HG02759 (cell line): ENCODE results near the gene ATRNL1.

Source experiments
- ATAC-seq: cut with Tn5 transposase; IDR thresholded peaks from one replicate; pipeline ENCODE4 v1.9.1; 2021; ENCODE audit warnings: mild to moderate bottlenecking, moderate library complexity; ENCODE audit not compliant: unreplicated experiment

Gene ATRNL1

GRCh38 chr10:115093286-115093775, at the start of gene ATRNL1:
TSS of gene ATRNL1 (plus strand) at chr10:115093365. CDS start at chr10:115093751, 386 bp downstream.
- peak; percentile 75 for ATAC-seq

DNA sequence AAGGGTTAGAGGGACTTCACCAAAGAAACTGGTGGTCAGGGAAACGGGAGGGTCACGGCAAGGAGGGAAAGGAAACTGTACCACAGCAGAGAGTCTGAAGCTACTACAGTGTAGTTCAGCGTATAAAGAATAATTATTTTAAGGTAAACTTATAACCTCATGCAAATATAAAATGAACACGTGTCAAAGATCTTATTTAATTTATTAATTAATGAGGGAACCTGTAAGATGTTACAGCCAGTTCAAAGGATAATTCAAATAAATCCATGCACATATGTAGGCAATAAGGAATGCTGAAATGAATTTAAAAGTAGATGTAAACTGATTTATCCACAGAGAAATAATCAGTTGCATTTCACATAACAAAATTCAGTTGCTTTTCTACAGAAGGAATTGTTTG, 49.4 kb upstream of the ATRNL1 start:
- ATAC-seq, result no peak

- no peak for ATAC-seq
These were observed 48.3 kb upstream of the ATRNL1 start for GRCh38 chr10:115044891-115045290.

- ATAC-seq, result no peak
These were observed 47.7 kb upstream of the ATRNL1 start for GRCh38 chr10:115045499-115045898.

DNA sequence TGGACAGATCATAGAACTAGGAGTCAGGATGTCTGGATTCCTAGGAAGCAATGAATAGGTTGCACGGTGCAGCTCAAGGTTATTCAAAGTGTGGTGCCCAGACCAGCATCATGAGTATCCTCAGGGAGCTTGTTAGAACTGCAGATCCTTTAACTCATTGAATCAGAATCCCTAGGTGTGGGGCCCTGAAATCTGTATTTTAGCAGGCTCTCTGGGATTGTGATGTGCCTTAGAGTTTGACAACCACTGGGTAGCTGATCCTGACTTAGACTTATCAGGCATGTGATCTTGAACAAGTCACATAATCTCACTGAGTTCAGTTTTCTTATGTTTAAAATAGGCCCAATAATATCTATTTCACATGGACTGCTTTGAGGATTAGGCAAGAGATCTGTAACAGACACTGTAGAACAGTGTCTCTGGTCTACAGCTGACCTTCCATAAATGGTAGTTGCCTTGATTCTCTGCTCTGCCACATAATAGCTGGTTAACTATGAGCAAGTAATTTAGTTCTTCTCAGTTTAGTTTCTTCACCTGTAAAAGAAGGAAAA, 46.4 kb upstream of the ATRNL1 start:
- no peak for ATAC-seq

DNA sequence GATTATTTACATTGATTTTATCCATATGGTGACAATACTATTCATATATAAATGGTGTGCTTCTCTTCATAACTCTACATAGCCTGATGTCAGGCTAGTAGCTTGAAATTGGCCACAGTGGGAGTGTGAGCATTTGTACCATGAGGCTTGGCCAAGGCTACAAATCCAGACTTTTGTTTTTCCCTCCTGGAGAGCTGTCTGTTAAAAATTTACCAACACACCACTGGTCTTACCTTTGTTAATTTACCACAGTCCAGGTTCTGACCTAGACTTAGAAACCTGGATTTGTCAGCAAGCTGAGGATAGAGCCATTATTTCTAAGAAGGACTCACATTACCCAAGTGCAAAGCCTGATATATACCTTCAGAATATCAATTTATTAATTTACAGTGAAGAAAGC, 45.5 kb upstream of the ATRNL1 start:
- ATAC-seq, result no peak

- ATAC-seq, result no peak
These were observed 43.8 kb upstream of the ATRNL1 start for GRCh38 chr10:115049318-115049717.

DNA sequence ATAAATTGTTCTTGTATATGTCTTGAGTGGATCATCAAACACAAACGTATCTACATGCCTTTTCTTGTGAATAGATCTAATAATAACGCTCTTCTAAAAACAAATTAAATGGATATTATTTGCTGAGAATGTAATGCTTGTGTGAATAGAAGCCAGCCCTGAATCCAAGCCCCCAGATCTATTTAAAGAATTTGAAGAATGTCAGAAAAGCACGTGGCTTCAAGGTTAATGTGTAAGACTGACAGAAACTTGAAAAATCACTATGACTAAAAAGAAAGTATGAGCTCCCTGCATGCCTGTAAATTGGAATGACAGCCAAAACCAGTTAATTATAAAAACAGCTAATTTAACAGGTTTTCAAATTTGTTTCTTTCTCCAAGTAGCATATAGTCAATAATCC, 43.2 kb upstream of the ATRNL1 start:
- ATAC-seq, result no peak

GRCh38 chr10:115050375-115051010, 42.7 kb upstream of the ATRNL1 start:
- no peak for ATAC-seq

DNA sequence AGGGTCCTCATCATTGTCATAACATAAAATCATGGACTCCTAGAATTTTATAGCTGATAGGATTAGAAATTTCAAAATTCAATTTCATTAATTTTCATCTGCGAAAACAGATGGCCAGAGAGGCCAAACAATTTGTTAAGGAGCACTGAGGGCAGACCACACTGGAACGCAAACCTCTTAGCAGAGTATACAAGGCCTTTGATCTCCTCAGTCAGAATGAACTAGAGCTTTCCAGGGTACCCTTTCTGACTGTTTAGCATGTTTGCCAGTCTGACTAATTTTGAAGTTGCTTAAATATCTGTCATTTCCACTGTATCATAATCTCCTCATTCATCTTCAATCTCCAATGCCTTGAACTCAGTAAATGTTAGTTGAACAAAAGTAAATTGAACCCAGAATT, 41.9 kb upstream of the ATRNL1 start:
- ATAC-seq, result no peak

GRCh38 chr10:115052226-115052625, 40.9 kb upstream of the ATRNL1 start:
- no peak for ATAC-seq

DNA sequence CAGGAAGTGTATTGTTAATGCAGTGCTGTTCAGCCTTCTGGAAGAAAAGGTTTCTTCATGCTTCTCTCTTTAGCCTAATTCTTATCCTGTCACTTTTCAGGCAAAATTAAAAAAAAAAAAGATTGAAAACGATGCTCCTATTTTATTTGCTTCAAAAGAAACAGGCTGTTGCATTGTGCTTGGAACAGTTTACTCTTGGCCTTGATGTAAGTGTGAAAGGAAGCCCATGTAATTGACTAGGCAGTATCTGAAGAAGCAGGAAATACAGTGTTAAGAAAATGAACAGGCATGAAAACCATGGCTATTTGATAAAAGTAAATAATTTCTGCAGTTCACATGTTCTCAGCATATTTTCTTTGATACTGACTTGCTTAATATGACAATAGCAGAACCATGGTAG, 40.4 kb upstream of the ATRNL1 start:
- no peak for ATAC-seq

GRCh38 chr10:115056186-115056585, 37.0 kb upstream of the ATRNL1 start:
- ATAC-seq, result no peak

DNA sequence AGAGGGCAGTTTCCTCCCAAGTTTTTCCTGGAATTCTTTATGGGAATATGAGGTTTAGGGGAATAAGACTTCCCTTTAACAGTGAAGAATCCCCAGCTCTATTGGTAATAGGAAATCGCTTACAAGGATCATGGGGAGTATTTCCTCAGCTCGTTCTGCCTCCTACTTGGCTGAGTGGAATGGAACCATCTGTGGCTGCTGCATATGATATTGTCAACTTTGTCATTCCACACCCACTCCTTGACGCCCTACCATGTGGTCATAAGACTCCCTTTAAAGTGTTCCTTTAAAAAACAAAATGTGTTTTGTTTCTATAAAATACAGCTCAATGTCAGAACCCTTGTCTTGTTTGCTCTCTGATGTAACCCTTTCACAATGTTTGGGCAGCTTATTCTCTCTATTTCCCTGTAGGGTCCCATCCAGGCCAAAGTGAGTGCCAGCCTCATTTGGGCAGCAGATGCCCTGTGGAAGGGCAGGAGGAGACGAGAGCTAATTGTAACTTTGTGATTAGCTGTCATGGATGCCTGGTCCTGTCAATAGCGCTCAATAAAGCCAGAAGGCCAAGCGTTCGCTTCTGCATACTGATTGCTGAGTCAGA, 33.8 kb upstream of the ATRNL1 start:
- ATAC-seq, result no peak

DNA sequence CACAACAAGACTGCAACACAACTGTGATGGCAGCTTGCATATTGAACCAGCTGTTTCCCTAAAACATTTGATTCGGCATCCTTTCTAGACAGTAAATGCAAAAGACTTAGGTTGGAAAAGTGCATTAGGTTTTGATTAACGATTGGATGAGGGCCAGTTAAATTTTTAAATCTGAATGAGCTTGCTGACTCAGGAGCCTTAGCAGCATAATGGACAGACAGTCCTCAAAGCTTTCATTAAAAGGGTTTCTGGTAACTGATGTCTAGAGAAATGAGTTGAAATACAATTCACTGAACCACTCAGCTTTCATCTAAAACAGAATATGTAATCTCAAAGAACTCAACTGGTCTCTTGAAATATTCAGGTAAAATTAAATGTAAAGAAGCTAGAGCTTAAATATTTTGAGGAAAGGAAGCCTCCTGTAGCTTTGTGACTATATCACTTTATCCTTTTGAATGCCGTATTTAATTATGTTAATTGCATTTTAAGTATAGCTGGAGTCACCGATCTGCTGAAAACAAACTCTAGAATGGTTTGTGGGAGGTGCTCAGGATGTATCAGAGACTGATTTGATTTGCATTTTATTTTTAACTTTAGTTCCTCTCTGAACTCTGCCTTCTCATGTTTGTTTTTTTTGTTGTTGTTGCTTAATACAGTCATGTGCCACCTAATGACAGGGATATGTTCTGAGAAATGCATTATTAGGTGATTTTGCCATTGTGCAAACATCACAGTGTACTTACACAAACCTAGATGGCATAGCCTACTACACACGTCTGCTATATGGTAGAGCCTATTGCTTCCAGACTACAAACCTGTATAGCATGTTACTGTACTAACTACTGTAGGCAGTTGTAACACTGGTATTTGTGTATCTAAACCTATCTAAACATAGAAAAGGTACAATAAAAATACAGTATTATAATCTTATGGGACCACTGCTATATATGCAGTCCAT, 29.2 kb upstream of the ATRNL1 start:
- ATAC-seq, result no peak

GRCh38 chr10:115065801-115066200, 27.4 kb upstream of the ATRNL1 start:
- ATAC-seq, result no peak

DNA sequence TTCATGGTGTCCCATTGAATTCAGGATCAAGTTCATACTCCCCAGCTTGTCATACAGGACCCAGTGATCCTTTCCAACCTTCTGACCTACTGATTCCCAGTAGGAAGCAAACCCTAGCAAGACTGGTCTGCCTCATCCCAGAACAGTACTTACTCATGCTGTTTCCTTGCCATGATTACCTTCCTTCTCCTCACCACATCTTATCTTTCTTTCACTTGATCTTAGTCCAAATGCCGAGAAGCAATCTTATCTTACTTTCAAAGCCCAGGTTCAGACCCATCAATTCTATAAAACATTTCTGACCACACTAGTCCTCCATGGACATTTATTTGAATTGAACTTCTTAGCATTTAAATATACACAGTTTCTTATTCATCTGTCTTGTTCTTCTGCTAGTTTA, 26.6 kb upstream of the ATRNL1 start:
- ATAC-seq, result no peak

DNA sequence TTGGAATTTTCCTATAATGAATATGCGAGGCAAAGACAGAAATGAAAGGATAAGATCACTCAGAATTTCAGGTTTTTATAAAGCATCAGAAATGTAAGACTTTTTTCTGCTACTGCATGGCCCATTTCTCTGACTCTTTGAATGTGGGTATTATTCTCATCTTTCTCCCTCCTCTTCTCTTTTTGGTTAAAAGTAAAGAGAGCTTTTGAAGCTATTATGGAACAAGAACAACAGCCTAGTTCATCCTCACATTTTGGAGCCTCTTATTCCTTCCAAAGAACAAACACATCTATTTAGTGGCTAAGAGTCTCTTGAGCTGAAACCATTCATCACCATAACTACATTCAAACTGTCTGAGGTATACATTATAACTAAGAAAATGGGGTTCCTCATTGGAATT, 19.4 kb upstream of the ATRNL1 start:
- no peak for ATAC-seq

DNA sequence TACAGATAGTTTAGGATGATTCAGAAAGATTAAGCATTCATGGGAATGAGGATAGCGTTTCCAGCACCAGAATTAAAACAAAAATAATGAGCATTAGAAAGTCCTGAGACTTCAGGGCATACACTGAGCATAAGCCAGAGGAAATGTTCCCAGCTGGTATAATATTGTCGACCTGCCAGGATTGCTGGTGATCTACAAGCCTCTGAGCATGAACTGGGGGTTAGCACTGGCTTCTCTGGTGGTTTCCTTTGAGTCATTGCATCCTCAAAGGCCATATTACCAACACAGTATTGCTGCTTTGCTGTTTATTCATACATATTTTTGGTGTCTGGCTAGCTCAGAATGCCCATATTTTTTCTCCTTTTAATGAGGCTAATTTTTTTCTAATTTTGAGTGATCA, 10.7 kb upstream of the ATRNL1 start:
- no peak for ATAC-seq

- no peak for ATAC-seq
These were observed 8.8 kb upstream of the ATRNL1 start for GRCh38 chr10:115084277-115084850.

DNA sequence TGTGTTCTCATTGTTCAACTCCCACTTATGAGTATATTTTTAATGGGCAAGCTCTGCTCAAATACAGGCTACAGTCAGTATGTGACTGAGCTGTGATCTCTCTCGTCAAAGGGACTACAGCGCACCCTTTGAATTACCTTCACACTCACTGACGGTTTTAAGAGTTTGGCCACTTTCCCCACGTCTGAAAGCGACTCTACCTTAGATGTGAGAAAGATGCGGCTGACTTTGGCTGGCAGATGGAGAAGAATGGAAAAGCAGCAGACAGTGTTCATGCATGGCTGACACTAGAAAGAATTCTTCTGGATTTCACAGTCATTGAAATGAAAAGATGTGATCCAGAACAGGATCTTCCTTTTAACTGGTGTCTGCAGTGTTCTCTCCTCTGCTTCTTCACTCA, 2.0 kb upstream of the ATRNL1 start:
- ATAC-seq, result no peak
